ENCODE results near the gene UFSP2.

DNA sequence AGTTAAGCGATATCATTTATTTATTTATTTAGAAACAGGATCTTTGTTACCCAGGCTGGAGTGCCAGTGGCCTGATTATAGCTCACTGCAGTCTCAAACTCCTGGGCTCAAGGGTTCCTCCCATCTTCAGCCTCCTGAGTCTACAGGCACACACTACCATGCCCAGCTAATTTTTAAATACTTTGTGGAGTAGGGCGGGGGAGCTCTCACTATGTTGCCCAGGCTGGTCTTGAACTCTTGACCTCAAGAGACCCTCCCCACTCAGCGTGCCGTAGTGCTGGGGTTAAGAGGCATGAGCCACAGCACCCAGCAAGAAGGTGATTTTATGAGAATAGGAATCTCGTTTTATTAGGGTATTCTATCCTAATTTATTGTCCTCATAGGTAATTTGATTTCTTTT lies 3.9 kb upstream of the UFSP2 start:
- TF ChIP-seq CTCF (IDR thresholded peaks at IDR 0.05) (no peak), POLR2A (IDR thresholded peaks at IDR 0.05) (no peak)
